PC-9 (cell line): ENCODE results near the gene AGAP1. TPM values are rescaled to one million over a fixed set of nuclear protein-coding genes. Genes with fewer than 3 reads are reported as not detected.

Source experiments
- BruUV-seq: library from RNA; stranded (reverse); fragments of 400-500 nt; replicated peaks from 2 replicates; lab custom pipeline; 2021; lab: Mats Ljungman, UMichigan
- CTCF ChIA-PET: fragments of 300-600 bp; sonication (Branson Sonifier 250); formaldehyde crosslinking; loops from one replicate; lab custom pipeline; 2022; ENCODE audit warnings: antibody characterized with exemption; lab: Charles Lee
- POLR2A ChIA-PET: fragments of 300-600 bp; sonication (Branson Sonifier 250); formaldehyde crosslinking; loops from one replicate; lab custom pipeline; 2022; ENCODE audit warnings: antibody characterized with exemption; ENCODE audit not compliant: unreplicated experiment; lab: Charles Lee
- DNase-seq, 2 experiments: peaks; one replicate each; pipeline versions ENCODE4 v3.0.0 to v3.0.0-alpha.2; 2015 to 2022; ENCODE audit warnings: mixed read lengths in 1 of 2
- H2AFZ ChIP-seq: fragments of 200-600 bp; sonication (generic); 2 replicates; pipeline ENCODE4 v1.8.1; 2017; ENCODE audit warnings: antibody characterized with exemption
- H3F3A ChIP-seq: fragments of 200-600 bp; sonication (generic); 2 replicates; pipeline ENCODE4 v1.8.1; 2017; ENCODE audit warnings: antibody characterized with exemption, mild to moderate bottlenecking, low read depth; ENCODE audit not compliant: insufficient read depth
- H3K27ac ChIP-seq: fragments of 200-600 bp; sonication (generic); 2 replicates; pipeline ENCODE4 v1.6.1; 2016; ENCODE audit warnings: mixed run types
- H3K27me3 ChIP-seq: fragments of 200-600 bp; sonication (generic); 2 replicates; pipeline ENCODE4 v1.6.1; 2016; ENCODE audit warnings: low read depth, mixed run types; ENCODE audit not compliant: insufficient read depth
- H3K36me3 ChIP-seq: fragments of 200-600 bp; sonication (generic); 2 replicates; pipeline ENCODE4 v1.6.1; 2016; ENCODE audit warnings: low read depth, mixed run types
- H3K4me1 ChIP-seq: fragments of 200-600 bp; sonication (generic); replicated peaks from 2 replicates; pipeline ENCODE4 v1.6.1; 2016; ENCODE audit warnings: mixed run types; ENCODE audit not compliant: insufficient read depth
- H3K4me2 ChIP-seq: fragments of 200-600 bp; sonication (generic); 2 replicates; pipeline ENCODE4 v1.6.1; 2017; ENCODE audit warnings: mixed run types
- H3K4me3 ChIP-seq: fragments of 200-600 bp; sonication (generic); 2 replicates; pipeline ENCODE4 v1.6.1; 2016; ENCODE audit warnings: mixed run types
- H3K79me2 ChIP-seq: fragments of 200-600 bp; sonication (generic); 2 replicates; pipeline ENCODE4 v1.6.1; 2017; ENCODE audit warnings: low read depth, mixed run types
- H3K9me2 ChIP-seq: fragments of 200-600 bp; sonication (generic); 2 replicates; pipeline ENCODE4 v1.8.1; 2017; ENCODE audit warnings: mild to moderate bottlenecking; ENCODE audit not compliant: insufficient read depth
- H3K9me3 ChIP-seq: fragments of 200-600 bp; sonication (generic); 2 replicates; pipeline ENCODE4 v1.8.1; 2016; ENCODE audit warnings: low read depth; ENCODE audit not compliant: insufficient read depth
- H4K20me1 ChIP-seq: fragments of 200-600 bp; sonication (generic); 2 replicates; pipeline ENCODE4 v1.8.1; 2017; ENCODE audit not compliant: insufficient read depth
- CTCF ChIP-seq: fragments of 200-600 bp; sonication (generic); conservative IDR thresholded peaks from 2 replicates; pipeline ENCODE4 v1.6.1; 2017; ENCODE audit warnings: mixed run types, antibody characterized with exemption, mild to moderate bottlenecking, moderate library complexity
- EZH2 ChIP-seq: fragments of 200-600 bp; sonication (generic); IDR thresholded peaks from 2 replicates; pipeline ENCODE4 v1.8.0; 2017; ENCODE audit warnings: antibody characterized with exemption, low read depth
- intact Hi-C: fragments of 100-400 bp; cut with micrococcal nuclease; formaldehyde crosslinking; loops from one replicate; pipeline ENCODE4 v1.10.0; 2022; ENCODE audit not compliant: unreplicated experiment
- total RNA-seq: library from RNA; stranded (reverse); gene quantifications from 2 replicates; pipeline ENCODE4 v1.2.3, GENCODE V29; 2021

AGAP1 gene
- total RNA-seq, 1 experiment from 2014 or later, result 91.4 TPM

- POLR2A ChIA-PET, result no interaction called here
- no peaks in the 10 kb centered on the region for H3K27me3 ChIP-seq
- H3K4me3 ChIP-seq, result no peak overlapping the region
- no peaks in the 10 kb centered on the region for H3F3A ChIP-seq
- CTCF ChIA-PET, result no interaction called here
- H3K4me2 ChIP-seq, result no peak overlapping the region
- no peak overlapping the region for H3K27ac ChIP-seq
- intact Hi-C loops, result no loop called here
- H3K4me1 ChIP-seq, result no peaks in the 10 kb centered on the region
- TF ChIP-seq CTCF (no peak), EZH2 (no peak)
- peaks cover 14% of the 10 kb centered on the region; the same call in 1 of the 2 replicates for H4K20me1 ChIP-seq
- H2AFZ ChIP-seq, result no peak overlapping the region
- H3K9me3 ChIP-seq, result no peaks in the 10 kb centered on the region
- no TSS peak for BruUV-seq
- DNase-seq, result no peak
- no peaks in the 10 kb centered on the region for H3K36me3 ChIP-seq
- H3K79me2 ChIP-seq, result no peaks in the 10 kb centered on the region
- no peaks in the 10 kb centered on the region for H3K9me2 ChIP-seq
These were observed 515.0 kb downstream of the AGAP1 start for GRCh38 chr2:236008857-236009256.

DNA sequence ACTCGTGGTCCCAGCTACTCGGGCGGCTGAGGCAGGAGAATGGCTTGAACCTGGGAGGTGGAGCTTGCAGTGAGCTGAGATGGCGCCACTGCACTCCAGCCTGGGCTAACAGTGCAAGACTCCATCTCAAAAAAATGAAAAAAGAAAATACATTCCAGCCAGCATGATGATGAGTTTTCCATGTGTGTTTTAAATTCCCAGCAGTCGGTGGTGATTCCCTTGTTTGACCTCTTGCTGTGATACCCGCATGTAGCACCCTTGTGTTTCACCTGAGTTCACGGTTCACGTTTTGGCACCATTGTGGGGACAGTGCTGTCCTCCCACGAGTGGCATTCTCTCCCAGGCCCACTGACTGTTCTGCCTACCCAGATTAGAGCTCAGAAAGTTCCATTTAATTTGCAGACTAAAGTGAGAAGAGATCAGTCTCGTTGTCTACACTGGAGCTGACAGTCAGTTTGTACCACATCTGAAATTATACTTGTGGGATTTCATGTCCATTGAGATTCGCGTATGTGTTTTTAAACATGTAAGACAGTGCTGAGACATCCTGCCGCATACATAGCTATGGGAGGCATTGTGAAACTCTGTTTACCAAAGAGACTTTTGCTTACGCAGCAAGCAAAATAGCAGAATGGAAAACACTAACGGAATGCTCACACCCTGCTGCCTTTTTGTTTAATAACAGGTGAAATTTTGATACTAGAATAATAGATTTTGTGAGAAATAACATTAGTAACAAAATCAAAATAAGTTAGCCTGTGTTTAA, 517.3 kb downstream of the AGAP1 start:
- Histone ChIP-seq H3K4me2 (no peak overlapping the region), H3K79me2 (no peaks in the 10 kb centered on the region), H3K9me3 (no peaks in the 10 kb centered on the region), H3K27me3 (no peaks in the 10 kb centered on the region), H2AFZ (no peak overlapping the region), H3K36me3 (no peaks in the 10 kb centered on the region), H3F3A (no peaks in the 10 kb centered on the region), H3K4me1 (no peaks in the 10 kb centered on the region), H3K4me3 (no peak overlapping the region), H4K20me1 (peaks cover 23% of the 10 kb centered on the region), H3K27ac (no peak overlapping the region), H3K9me2 (no peaks in the 10 kb centered on the region)
- no peak for TF ChIP-seq EZH2
- TF ChIP-seq CTCF, result no peak
- POLR2A ChIA-PET, result no interaction called here
- CTCF ChIA-PET, result no interaction called here
- intact Hi-C loops, result no loop called here
- BruUV-seq, result no TSS peak
- DNase-seq, result no peak

DNA sequence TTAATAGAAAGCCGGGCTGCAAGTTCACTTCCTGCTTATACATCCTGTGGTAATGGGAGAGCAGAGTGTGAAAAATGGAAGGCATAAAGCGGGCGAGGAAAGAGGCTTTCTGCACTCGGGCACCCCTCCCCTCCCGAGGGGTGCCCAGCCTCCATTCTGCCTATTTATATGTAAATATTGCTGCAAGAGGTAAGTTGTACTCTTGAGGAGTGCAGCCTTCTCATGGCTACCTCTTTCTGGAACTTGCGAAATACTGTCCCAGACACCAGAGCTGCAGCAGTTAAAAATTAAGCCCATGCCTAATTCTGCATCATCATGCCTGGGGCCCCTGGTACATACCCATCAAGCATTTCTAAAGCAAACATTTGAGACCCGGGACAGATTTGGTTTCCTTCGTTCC, 518.3 kb downstream of the AGAP1 start:
- H3K79me2 ChIP-seq, result no peaks in the 10 kb centered on the region
- peaks cover 21% of the 10 kb centered on the region for H4K20me1 ChIP-seq
- intact Hi-C loops, result no loop called here
- no peaks in the 10 kb centered on the region for H3K4me1 ChIP-seq
- no peaks in the 10 kb centered on the region for H3K36me3 ChIP-seq
- no peaks in the 10 kb centered on the region for H3K27me3 ChIP-seq
- H3K9me2 ChIP-seq, result no peaks in the 10 kb centered on the region
- H3K4me2 ChIP-seq, result no peak overlapping the region
- H3K9me3 ChIP-seq, result no peaks in the 10 kb centered on the region
- ChIA-PET CTCF (no interaction called here), POLR2A (no interaction called here)
- no peak for TF ChIP-seq EZH2
- no TSS peak for BruUV-seq
- no peaks in the 10 kb centered on the region for H3F3A ChIP-seq
- no peak overlapping the region for H3K4me3 ChIP-seq
- no peak overlapping the region for H2AFZ ChIP-seq
- DNase-seq, result no peak
- no peak overlapping the region for H3K27ac ChIP-seq
